ENCODE measurements around the gene ZFAND3.

ZFAND3 gene

GRCh38 chr6:38162493-38163185 lies 343.1 kb downstream of the ZFAND3 start:
- H3K27me3 Mint-ChIP-seq, result no peaks in the 10 kb centered on the region
- H3K4me3 Mint-ChIP-seq, result no peak overlapping the region
- no peaks in the 10 kb centered on the region for H3K4me1 Mint-ChIP-seq
- ATAC-seq (no peak), DNase-seq (no peak)
- peaks cover 0 to 8% of the 10 kb centered on the region in 2 donors for H3K9me3 Mint-ChIP-seq
- no peak overlapping the region for H3K27ac Mint-ChIP-seq

DNA sequence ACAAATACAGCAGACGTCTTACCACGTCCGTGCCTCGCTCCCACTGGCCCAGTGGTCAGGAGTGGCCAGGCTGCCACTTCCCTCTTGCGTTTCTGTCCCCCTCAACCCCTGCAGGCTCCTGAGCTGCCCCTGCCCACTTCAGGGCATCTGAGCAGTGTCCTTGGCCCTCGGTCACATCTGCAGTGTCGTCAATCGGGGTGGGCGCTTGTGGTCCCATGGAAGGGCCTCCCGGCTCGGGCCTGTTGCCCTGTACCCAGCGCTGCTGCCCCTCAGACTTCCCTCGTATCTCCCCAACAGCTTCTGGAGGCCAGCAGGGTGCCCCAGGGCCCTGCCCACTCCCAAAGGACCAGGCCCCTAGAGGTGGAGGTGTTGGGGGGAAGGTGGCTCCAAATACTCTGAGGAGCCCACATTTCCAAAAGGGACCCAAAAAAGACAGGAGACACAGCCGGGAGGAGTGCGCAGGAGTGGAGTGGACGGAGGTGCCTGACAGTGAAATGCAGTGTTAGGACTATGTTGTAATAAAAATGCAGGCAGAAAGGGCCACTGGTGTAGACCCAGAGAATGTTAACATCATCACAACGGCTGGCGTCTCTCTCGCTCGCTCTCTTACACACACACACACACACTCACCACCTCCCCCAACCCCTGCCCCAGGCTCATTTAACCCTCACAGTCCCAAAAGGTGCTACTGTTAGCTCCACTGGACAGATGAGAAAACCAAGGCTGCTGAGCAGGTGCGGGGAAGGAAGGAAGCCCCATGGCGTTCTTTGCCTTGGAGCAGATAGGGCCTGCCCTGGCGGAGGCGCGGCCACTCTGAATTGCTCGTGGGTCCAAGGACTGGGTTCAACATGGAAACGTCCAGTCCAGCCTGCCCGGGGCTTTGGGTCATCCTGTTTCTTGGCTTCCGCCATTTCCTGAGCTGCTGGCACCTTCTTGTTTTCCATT lies 343.9 kb downstream of the ZFAND3 start:
- DNase-seq, result no peak
- Mint-ChIP-seq H3K27me3 (no peaks in the 10 kb centered on the region), H3K4me3 (no peak overlapping the region), H3K4me1 (no peaks in the 10 kb centered on the region), H3K9me3 (peaks cover 0 to 7% of the 10 kb centered on the region in 2 donors), H3K27ac (peak overlapping the region in 1 of 2 donors; percentile 4)
- ATAC-seq, result no peak

DNA sequence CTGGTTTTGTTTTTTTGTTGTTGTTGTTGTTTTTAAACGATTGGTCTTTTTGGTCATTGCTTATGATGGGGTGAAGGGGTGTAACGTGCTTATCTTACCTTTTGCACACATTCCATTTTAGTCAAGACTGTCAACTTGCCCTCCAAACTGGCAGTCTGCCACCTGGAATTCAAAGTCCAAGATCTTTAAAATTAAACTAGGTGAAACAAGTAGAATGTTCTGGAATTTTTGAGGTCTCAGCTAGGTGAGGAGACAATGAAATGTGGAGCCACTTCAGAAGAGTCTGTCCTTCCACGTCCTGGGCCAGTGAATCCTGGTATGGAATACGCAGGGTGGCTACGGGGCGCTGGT lies 344.6 kb downstream of the ZFAND3 start:
- peaks cover 0 to under 1% of the 10 kb centered on the region in 2 donors for H3K9me3 Mint-ChIP-seq
- no peak overlapping the region for H3K27ac Mint-ChIP-seq
- DNase-seq, result no peak
- H3K4me3 Mint-ChIP-seq, result no peak overlapping the region
- no peaks in the 10 kb centered on the region for H3K4me1 Mint-ChIP-seq
- no peak for ATAC-seq
- no peaks in the 10 kb centered on the region for H3K27me3 Mint-ChIP-seq

DNA sequence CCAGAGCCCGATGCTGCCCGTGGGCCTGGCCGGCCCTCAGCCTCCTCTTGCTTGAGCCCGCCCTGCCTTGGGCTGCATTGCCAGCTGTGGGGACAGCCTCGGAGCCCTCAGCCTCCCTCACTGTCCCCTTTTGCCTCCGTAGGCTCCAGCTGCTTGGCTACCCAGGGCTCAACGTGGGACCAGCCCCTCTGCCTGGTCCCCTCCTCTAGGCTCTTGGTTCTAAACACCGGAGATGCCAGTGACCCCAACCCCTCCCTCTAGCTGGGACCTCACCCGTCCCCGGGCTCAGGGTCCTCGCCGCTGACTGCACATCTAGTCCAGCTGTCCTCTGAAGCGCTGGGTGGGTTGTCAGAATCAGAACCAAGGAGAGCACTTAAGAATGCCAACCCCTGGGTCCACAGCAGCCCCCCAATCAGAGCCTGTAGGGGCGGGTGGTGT lies 345.2 kb downstream of the ZFAND3 start:
- no peak overlapping the region for H3K27ac Mint-ChIP-seq
- H3K4me1 Mint-ChIP-seq, result no peaks in the 10 kb centered on the region
- H3K4me3 Mint-ChIP-seq, result no peak overlapping the region
- DNase-seq (no peak), ATAC-seq (no peak)
- H3K27me3 Mint-ChIP-seq, result no peaks in the 10 kb centered on the region
- no peaks in the 10 kb centered on the region for H3K9me3 Mint-ChIP-seq

GRCh38 chr6:38166411-38167240 lies 347.1 kb downstream of the ZFAND3 start:
- Mint-ChIP-seq H3K9me3 (no peaks in the 10 kb centered on the region), H3K4me1 (no peaks in the 10 kb centered on the region), H3K27ac (peak overlapping the region in 1 of 2 donors; percentile 34), H3K27me3 (no peaks in the 10 kb centered on the region), H3K4me3 (no peak overlapping the region)
- DNase-seq, result no peak
- ATAC-seq, result peak; percentile 41

GRCh38 chr6:38167598-38167997 lies 348.1 kb downstream of the ZFAND3 start:
- DNase-seq (no peak), ATAC-seq (no peak)
- Mint-ChIP-seq H3K27ac (no peak overlapping the region), H3K9me3 (no peaks in the 10 kb centered on the region), H3K4me3 (no peak overlapping the region), H3K4me1 (no peaks in the 10 kb centered on the region), H3K27me3 (no peaks in the 10 kb centered on the region)

GRCh38 chr6:38168126-38168525 lies 348.6 kb downstream of the ZFAND3 start:
- Mint-ChIP-seq H3K9me3 (no peaks in the 10 kb centered on the region), H3K27ac (no peak overlapping the region), H3K27me3 (no peaks in the 10 kb centered on the region), H3K4me1 (no peaks in the 10 kb centered on the region), H3K4me3 (no peak overlapping the region)
- ATAC-seq (no peak), DNase-seq (no peak)

GRCh38 chr6:38168699-38169098 lies 349.2 kb downstream of the ZFAND3 start:
- DNase-seq, result no peak
- Mint-ChIP-seq H3K4me1 (peaks cover 5% of the 10 kb centered on the region), H3K27ac (peak overlapping the region in 1 of 2 donors; percentile 85), H3K4me3 (no peak overlapping the region), H3K9me3 (no peaks in the 10 kb centered on the region), H3K27me3 (no peaks in the 10 kb centered on the region)
- ATAC-seq, result no peak

GRCh38 chr6:38169221-38169976 lies 349.9 kb downstream of the ZFAND3 start:
- DNase-seq, result no peak
- Mint-ChIP-seq H3K4me3 (no peak overlapping the region), H3K9me3 (no peaks in the 10 kb centered on the region), H3K27ac (peak overlapping the region in 1 of 2 donors; percentile 85), H3K4me1 (peaks cover 5% of the 10 kb centered on the region), H3K27me3 (no peaks in the 10 kb centered on the region)
- no peak for ATAC-seq

GRCh38 chr6:38169977-38170526 lies 350.5 kb downstream of the ZFAND3 start:
- no peak for DNase-seq
- H3K4me1 Mint-ChIP-seq, result peaks cover 5% of the 10 kb centered on the region
- no peaks in the 10 kb centered on the region for H3K27me3 Mint-ChIP-seq
- no peak overlapping the region for H3K4me3 Mint-ChIP-seq
- ATAC-seq, result no peak
- no peak overlapping the region for H3K27ac Mint-ChIP-seq
- H3K9me3 Mint-ChIP-seq, result no peaks in the 10 kb centered on the region

GRCh38 chr6:38170666-38171355 lies 351.3 kb downstream of the ZFAND3 start:
- H3K4me3 Mint-ChIP-seq, result no peak overlapping the region
- DNase-seq (no peak), ATAC-seq (no peak)
- peaks cover 5% of the 10 kb centered on the region for H3K4me1 Mint-ChIP-seq
- no peak overlapping the region for H3K27ac Mint-ChIP-seq
- no peaks in the 10 kb centered on the region for H3K9me3 Mint-ChIP-seq
- no peaks in the 10 kb centered on the region for H3K27me3 Mint-ChIP-seq

DNA sequence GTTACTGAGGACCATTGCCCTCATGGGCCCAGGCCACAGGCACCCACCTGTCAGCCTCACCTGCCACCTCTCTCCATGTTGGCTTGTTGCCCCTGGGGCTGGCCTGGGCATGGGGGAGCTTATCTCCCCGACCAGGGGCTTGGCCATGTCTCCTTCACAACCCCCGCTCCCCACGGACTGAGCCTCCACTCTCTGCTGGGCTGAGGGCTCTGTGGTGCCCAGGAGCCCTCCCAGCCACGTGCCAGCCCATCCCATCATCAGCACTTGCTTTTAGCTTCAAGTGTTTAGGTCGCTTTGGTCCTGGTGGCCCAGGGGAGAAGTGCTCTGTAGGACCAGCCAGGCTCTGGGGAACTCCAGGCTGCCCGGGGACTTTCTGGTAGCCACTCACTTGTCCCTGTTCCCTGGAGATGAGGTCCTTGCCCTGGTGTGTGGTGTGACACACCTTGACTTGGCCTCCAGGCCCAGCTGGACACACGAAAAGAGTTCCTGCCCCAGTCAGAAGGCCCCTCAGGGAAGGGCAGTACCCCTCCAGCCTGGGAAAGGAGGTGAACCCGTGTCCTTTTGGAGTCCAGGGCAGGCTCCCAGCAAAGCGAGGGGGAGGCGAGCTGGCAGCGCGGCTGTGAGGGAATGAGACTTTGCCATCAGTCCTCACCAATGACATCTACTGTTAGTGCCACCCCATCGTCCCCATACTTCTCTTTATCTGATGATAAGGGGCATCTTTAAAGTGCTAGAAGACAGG lies 352.6 kb downstream of the ZFAND3 start:
- Mint-ChIP-seq H3K27ac (no peak overlapping the region), H3K9me3 (no peaks in the 10 kb centered on the region), H3K4me3 (no peak overlapping the region), H3K27me3 (no peaks in the 10 kb centered on the region), H3K4me1 (peaks cover 5% of the 10 kb centered on the region)
- DNase-seq (no peak), ATAC-seq (peak; percentile 10)

DNA sequence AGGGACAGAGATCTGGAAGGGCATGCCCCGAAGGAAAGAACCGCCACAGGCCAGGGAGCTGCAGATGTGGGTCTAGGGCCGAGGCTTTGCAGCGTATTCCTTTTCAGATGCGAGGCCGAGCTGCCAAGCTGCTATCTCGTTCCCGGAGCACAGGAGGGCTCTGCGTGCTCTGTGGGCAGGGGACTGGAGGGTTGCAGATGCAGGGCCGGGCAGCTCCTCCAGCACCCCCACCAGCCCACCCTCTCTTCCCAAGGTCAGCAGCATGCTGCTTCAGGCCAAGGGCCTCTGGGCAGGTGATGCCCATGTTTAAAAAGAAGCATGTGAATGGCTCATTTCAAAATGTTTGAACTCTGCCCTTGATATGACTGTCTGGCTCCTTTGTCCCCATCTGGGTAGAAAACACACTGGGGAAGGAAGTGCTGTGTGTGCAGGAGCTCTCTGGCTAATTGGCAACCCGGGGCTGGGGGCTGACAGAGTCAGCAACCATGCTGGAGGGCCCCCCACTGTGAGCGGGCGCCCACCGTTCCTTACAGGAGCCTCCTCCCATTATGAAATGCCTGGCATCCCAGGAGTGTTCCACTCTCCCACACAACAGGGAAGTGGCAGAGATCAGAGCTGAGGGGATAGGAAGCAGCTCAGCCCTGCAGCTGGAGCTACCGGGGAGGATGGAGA lies 353.3 kb downstream of the ZFAND3 start:
- DNase-seq, result no peak

More for the DNA sequence above, 353.3 kb downstream of the ZFAND3 start:
- Mint-ChIP-seq H3K4me3 (no peak overlapping the region), H3K27ac (peak overlapping the region in 1 of 2 donors; percentile 28), H3K27me3 (no peaks in the 10 kb centered on the region), H3K4me1 (peaks cover 5% of the 10 kb centered on the region), H3K9me3 (no peaks in the 10 kb centered on the region)
- ATAC-seq, result no peak

All from stimulated activated naive CD8-positive, alpha-beta T cell treated with anti-CD3 and anti-CD28 coated beads, Interleukin-15, amount 100 ng/mL, for 72 hours (primary cell).